ENCODE results near the gene CDH4.

Gene CDH4

GRCh38 chr20:61356196-61356595 is 104.1 kb downstream of the CDH4 start:
- TF ChIP-seq CTCF (IDR thresholded peaks at IDR 0.05; ENCODE audit: borderline replicate concordance, control extremely low read depth, extremely low read depth, insufficient read depth, missing control alignments) = no peak
- in situ Hi-C loops (cut with MboI; ENCODE audit: low sequenced_read_pairs, unreplicated experiment) = no loop called here
- DNase-seq (ENCODE audit: low spot score) = no peak

GRCh38 chr20:61357119-61357518 is 105.1 kb downstream of the CDH4 start:
- no peak for DNase-seq (ENCODE audit: low spot score)
- in situ Hi-C loops (cut with MboI; ENCODE audit: low sequenced_read_pairs, unreplicated experiment) = no loop called here
- no peak for TF ChIP-seq CTCF (IDR thresholded peaks at IDR 0.05; ENCODE audit: borderline replicate concordance, control extremely low read depth, extremely low read depth, insufficient read depth, missing control alignments)

- no peak for DNase-seq (ENCODE audit: low spot score)
- in situ Hi-C loops (cut with MboI; ENCODE audit: low sequenced_read_pairs, unreplicated experiment) = no loop called here
- TF ChIP-seq CTCF (IDR thresholded peaks at IDR 0.05; ENCODE audit: borderline replicate concordance, control extremely low read depth, extremely low read depth, insufficient read depth, missing control alignments) = no peak
These were observed 107.2 kb downstream of the CDH4 start for GRCh38 chr20:61359254-61359653.

GRCh38 chr20:61360296-61360695 is 108.2 kb downstream of the CDH4 start:
- no peak for TF ChIP-seq CTCF (IDR thresholded peaks at IDR 0.05; ENCODE audit: borderline replicate concordance, control extremely low read depth, extremely low read depth, insufficient read depth, missing control alignments)
- in situ Hi-C loops (cut with MboI; ENCODE audit: low sequenced_read_pairs, unreplicated experiment) = no loop called here
- no peak for DNase-seq (ENCODE audit: low spot score)

- in situ Hi-C loops (cut with MboI; ENCODE audit: low sequenced_read_pairs, unreplicated experiment) = no loop called here
- TF ChIP-seq CTCF (IDR thresholded peaks at IDR 0.05; ENCODE audit: borderline replicate concordance, control extremely low read depth, extremely low read depth, insufficient read depth, missing control alignments) = no peak
- no peak for DNase-seq (ENCODE audit: low spot score)
These were observed 108.9 kb downstream of the CDH4 start for GRCh38 chr20:61360940-61361339.

- no peak for DNase-seq (ENCODE audit: low spot score)
- TF ChIP-seq CTCF (IDR thresholded peaks at IDR 0.05; ENCODE audit: borderline replicate concordance, control extremely low read depth, extremely low read depth, insufficient read depth, missing control alignments) = no peak
These were observed 109.4 kb downstream of the CDH4 start for GRCh38 chr20:61361501-61361900.

GRCh38 chr20:61364147-61364546 is 112.1 kb downstream of the CDH4 start:
- in situ Hi-C loops (cut with MboI; ENCODE audit: low sequenced_read_pairs, unreplicated experiment) = no loop called here
- TF ChIP-seq CTCF (IDR thresholded peaks at IDR 0.05; ENCODE audit: borderline replicate concordance, control extremely low read depth, extremely low read depth, insufficient read depth, missing control alignments) = no peak
- DNase-seq (ENCODE audit: low spot score) = no peak

More at GRCh38 chr20:61361501-61361900, 109.4 kb downstream of the CDH4 start:
- in situ Hi-C loops (cut with MboI; ENCODE audit: low sequenced_read_pairs, unreplicated experiment) = no loop called here
